Astrocyte of the hippocampus (primary cell): Measurements from ENCODE around the gene DDX60.
A peak's percentile ranks its signal among the peaks of the same experiment; 100 is the strongest.
"Not testable (repeated sequence)": the region's sequence is repeated elsewhere in the genome, so short reads cannot be mapped to it uniquely, and the experiment has no call there.

Experiments
- DNase-seq: peaks from one replicate; pipeline ENCODE4 v3.0.0; 2011; ENCODE audit warnings: low read depth, low spot score

The DDX60 gene

GRCh38 chr4:168318266-168318895 is at the start of gene DDX60:
DDX60 (minus strand) TSS chr4:168318752; CDS start chr4:168311259, 7,493 bp downstream.
- DNase-seq: peak; percentile 85

- no peak for DNase-seq
Measured at GRCh38 chr4:168367065-168367464, 48.5 kb upstream of the DDX60 start.

- DNase-seq: no peak
Measured at GRCh38 chr4:168362025-168362401, 43.5 kb upstream of the DDX60 start.

GRCh38 chr4:168361365-168362024 is 42.9 kb upstream of the DDX60 start:
- DNase-seq: no peak

- peak; percentile 41 for DNase-seq
Measured at GRCh38 chr4:168360271-168360670, 41.7 kb upstream of the DDX60 start.

GRCh38 chr4:168357941-168358340 is 39.4 kb upstream of the DDX60 start:
- peak; percentile 74 for DNase-seq

GRCh38 chr4:168353746-168354145 is 35.2 kb upstream of the DDX60 start:
- DNase-seq: no peak

GRCh38 chr4:168337550-168337940 is 19.0 kb upstream of the DDX60 start:
- peak; percentile 38 for DNase-seq

GRCh38 chr4:168336837-168337549 is 18.4 kb upstream of the DDX60 start:
- no peak for DNase-seq

- DNase-seq: peak; percentile 51
Measured at GRCh38 chr4:168335621-168336020, 17.1 kb upstream of the DDX60 start.

GRCh38 chr4:168334053-168334452 is 15.5 kb upstream of the DDX60 start:
- DNase-seq: no peak

GRCh38 chr4:168330575-168330974 is 12.0 kb upstream of the DDX60 start:
- DNase-seq: not testable (repeated sequence)

GRCh38 chr4:168325591-168325990 is 7.0 kb upstream of the DDX60 start:
- DNase-seq: no peak

- DNase-seq: no peak
Measured at GRCh38 chr4:168321006-168321405, 2.5 kb upstream of the DDX60 start.

- no peak for DNase-seq
Measured at GRCh38 chr4:168319486-168320019, 1.0 kb upstream of the DDX60 start.

- DNase-seq: no peak
Measured at GRCh38 chr4:168317621-168318020, 931 bp downstream of the DDX60 start.

GRCh38 chr4:168309781-168310180 is 8.8 kb downstream of the DDX60 start:
- DNase-seq: no peak

GRCh38 chr4:168308912-168309311 is 9.6 kb downstream of the DDX60 start:
- no peak for DNase-seq

- no peak for DNase-seq
Measured at GRCh38 chr4:168306476-168306875, 12.1 kb downstream of the DDX60 start.

- DNase-seq: peak; percentile 51
Measured at GRCh38 chr4:168304744-168305459, 13.7 kb downstream of the DDX60 start.

GRCh38 chr4:168303430-168303829 is 15.1 kb downstream of the DDX60 start:
- not testable (repeated sequence) for DNase-seq
